GM12875 (cell line): Measurements from ENCODE around the gene KCNJ5.
"Not testable (repeated sequence)": the region's sequence is repeated elsewhere in the genome, so short reads cannot be mapped to it uniquely, and the experiment has no call there.

Source experiments
- H3K4me3 ChIP-seq: one replicate; pipeline ENCODE4 v1.5.1; 2011; ENCODE audit warnings: low read depth, low read length, control low read depth
- TF ChIP-seq, protein P1 (sequence below): IDR thresholded peaks from 2 replicates; pipeline ENCODE4 v1.5.1; 2011; ENCODE audit warnings: low read depth, mild to moderate bottlenecking, control low read depth, inconsistent platforms, low read length, moderate library complexity, borderline replicate concordance; ENCODE audit not compliant: insufficient read depth

Gene KCNJ5

DNA sequence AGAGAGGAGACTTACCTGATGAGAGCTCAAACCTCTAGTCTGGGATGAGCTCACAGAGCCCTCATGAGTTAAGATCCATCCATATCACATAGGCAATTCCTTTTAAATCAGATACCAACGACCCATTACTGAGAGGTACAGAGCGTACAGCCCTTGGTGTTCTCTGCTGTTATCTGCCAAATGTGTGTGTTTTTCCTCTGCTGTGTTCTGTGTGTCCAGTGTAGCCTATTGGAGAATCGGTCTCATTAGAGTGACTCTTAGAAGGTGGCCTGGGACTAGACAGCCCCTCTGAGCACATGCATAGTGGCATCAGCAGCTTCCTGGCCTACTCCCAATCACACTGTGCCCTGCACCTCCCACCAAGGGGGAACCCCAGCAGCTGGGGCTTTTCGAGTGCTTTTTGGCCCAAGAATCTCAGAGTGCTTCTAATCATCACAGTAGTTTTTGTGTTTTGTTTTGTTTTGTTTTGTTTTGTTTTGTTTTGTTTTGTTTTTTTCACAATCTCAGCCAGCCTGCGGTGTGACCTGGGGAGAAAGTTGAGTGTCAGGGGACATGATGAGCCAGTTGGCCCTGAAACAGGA, 26.1 kb downstream of the KCNJ5 start:
- TF ChIP-seq, protein P1, sequence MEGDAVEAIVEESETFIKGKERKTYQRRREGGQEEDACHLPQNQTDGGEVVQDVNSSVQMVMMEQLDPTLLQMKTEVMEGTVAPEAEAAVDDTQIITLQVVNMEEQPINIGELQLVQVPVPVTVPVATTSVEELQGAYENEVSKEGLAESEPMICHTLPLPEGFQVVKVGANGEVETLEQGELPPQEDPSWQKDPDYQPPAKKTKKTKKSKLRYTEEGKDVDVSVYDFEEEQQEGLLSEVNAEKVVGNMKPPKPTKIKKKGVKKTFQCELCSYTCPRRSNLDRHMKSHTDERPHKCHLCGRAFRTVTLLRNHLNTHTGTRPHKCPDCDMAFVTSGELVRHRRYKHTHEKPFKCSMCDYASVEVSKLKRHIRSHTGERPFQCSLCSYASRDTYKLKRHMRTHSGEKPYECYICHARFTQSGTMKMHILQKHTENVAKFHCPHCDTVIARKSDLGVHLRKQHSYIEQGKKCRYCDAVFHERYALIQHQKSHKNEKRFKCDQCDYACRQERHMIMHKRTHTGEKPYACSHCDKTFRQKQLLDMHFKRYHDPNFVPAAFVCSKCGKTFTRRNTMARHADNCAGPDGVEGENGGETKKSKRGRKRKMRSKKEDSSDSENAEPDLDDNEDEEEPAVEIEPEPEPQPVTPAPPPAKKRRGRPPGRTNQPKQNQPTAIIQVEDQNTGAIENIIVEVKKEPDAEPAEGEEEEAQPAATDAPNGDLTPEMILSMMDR = no peak
- no peak overlapping the region for H3K4me3 ChIP-seq

DNA sequence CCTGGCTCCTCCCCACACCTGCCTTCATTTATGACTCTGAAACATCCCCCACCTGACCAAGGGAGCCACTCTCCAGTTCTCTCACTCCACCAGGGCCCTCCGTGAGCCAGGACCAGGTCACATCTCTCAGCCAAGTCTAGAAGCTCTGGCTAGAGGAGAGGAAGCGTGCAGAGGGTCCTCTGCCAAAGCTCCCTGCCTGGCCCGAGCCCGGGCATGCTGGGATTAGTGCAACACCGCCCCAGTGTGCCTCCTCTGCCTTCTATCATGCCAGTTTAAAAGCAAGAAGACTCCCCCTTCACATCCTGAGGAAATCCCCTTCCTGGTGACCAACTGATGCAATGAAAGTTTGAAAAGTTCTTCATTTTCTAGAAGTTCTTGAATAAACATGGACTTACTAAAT, 28.1 kb downstream of the KCNJ5 start:
- TF ChIP-seq, protein P1 = no peak

DNA sequence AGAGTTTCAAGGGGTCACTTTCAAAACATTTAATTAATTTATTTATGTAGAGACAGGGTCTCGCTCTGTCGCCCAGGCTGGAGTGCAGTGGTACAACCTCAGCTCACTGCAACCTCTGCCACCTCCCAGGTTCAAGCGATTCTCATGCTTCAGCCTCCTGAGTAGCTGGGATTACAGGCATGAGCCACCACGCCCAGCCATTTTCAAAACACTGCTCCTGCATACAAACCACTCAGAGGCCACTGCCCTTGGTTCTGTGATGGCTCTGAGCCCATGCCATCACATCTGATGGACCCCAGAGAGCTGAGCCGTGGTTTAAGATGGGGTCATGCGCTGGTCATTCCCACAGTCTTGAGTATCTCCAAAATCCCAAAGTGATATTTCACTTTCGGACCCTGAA, 28.5 kb downstream of the KCNJ5 start:
- H3K4me3 ChIP-seq = not testable (repeated sequence)

More for the DNA sequence above, 28.1 kb downstream of the KCNJ5 start:
- no peak overlapping the region for H3K4me3 ChIP-seq

DNA sequence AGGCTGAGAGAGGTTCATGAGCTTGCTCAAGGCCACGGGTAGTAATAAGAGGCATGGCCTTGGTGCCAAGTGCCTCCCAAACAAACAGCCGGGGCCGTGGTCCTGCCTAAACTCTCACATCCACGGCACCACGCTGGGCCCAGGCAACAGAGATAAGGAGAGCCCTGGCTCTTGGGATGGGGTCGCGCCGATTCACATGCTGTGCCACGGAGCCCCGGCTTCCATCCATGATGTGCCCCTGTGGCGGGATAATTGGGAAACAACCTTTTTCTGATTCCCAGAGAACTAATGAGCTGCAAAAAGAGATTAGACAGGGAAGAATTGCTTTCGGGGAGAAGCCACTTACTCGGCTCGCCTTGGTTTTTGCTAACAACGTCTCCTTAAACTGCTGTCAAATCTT, 29.5 kb downstream of the KCNJ5 start:
- TF ChIP-seq, protein P1 = no peak
- no peak overlapping the region for H3K4me3 ChIP-seq

DNA sequence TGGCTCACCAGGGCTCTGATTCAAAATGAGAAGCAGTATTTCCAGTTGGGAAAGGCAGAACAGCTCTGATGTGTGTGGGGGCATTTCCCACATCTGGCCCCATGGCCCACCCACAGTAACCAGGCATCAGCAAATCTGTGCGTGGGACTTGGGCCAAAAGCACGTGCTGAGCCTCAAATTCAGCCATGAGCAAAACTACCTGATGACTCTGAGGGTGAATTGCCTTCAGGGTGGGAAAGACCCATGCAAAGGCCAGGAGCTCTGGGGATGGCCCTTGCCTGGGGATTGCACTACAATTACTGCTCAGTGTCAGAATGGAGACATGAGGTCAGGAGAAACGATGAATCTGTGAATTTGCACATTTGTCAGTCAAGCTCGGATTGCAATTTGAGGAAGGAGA, 30.6 kb downstream of the KCNJ5 start:
- no peak overlapping the region for H3K4me3 ChIP-seq
- TF ChIP-seq, protein P1 = no peak

DNA sequence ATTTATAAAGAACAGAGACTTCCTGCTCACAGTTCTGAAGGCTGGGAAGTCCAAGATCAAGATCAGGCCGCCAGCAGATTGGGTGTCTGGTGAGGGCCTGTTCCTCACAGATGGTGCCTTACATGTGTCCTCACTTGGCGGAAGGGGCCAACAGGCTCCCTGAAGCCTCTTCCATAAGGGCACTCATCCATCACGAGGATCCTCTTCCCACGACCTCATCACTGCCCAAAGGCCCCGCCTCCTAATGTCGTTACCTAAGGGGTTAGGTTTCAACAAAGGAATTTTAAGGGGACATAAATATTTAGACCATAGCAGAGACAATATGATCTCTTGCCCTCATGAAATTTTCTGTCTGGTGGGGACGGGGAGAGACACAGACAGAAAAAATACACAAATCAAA, 32.9 kb downstream of the KCNJ5 start:
- H3K4me3 ChIP-seq = no peak overlapping the region
- TF ChIP-seq, protein P1 = no peak

DNA sequence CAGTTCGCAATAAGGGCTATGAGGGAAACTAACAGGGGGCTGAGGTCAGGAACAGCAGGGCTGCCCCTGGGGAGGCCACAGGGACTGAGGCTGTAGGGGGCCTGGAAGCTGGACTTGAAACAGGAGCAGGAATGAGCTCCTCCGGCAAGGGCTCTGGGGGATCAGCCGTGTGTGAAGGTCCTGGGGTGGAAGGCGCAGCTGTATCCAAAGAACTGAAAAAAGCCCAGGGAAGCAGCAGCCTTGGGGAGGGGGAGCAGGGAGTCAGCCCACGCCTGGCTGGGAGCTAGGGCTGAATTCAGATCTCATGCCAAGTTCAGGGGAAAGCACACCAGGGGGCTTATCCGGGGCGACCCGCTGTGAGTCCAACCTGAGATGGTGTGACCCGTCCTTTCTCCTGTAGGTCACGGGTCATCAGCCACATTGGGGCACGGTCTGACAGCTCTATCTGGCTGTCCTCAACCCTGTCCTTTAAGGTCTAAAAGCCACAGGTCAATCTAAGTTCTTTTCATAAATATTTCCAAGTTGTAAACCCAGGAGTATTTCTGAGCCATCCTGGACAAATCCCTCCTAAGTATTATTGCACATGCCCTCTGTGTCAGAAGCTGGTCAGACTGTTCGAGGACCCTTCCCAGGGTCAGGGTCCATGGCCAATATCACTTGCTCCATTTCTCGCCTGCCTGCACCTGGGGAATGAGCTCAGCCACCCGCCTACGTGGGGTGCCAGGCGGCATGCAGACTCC, 33.5 kb downstream of the KCNJ5 start:
- no peak overlapping the region for H3K4me3 ChIP-seq
- TF ChIP-seq, protein P1 = no peak
